Hepatocyte (in vitro differentiated cells): ENCODE data around the gene PPP1CA. TPM values are rescaled to one million over a fixed set of nuclear protein-coding genes. Genes with fewer than 3 reads are reported as not detected.

ENCODE experiments used
- DNase-seq: peaks from one replicate; pipeline ENCODE4 v3.0.0-alpha.2; 2016; ENCODE audit warnings: low spot score
- H2AFZ ChIP-seq: fragments of 200-600 bp; sonication (generic); 2 replicates; pipeline ENCODE4 v1.6.0; 2016; ENCODE audit warnings: antibody characterized with exemption, mild to moderate bottlenecking
- H3K27ac ChIP-seq: fragments of 200-600 bp; sonication (generic); 2 replicates; pipeline ENCODE4 v1.5.1; 2016; ENCODE audit warnings: mild to moderate bottlenecking
- H3K27me3 ChIP-seq: fragments of 200-600 bp; sonication (generic); 2 replicates; pipeline ENCODE4 v1.6.1; 2016
- H3K36me3 ChIP-seq: fragments of 200-600 bp; sonication (generic); replicated peaks from 2 replicates; pipeline ENCODE4 v1.5.1; 2016; ENCODE audit warnings: low read depth; ENCODE audit not compliant: insufficient read depth
- H3K4me1 ChIP-seq: fragments of 200-600 bp; sonication (generic); 2 replicates; pipeline ENCODE4 v1.5.1; 2016; ENCODE audit warnings: mild to moderate bottlenecking, moderate library complexity; ENCODE audit not compliant: insufficient read depth
- H3K4me2 ChIP-seq: fragments of 200-600 bp; sonication (generic); 2 replicates; pipeline ENCODE4 v1.6.0; 2016
- H3K4me3 ChIP-seq: fragments of 200-600 bp; sonication (generic); 2 replicates; pipeline ENCODE4 v1.5.1; 2016; ENCODE audit warnings: mild to moderate bottlenecking
- H3K79me2 ChIP-seq: fragments of 200-600 bp; sonication (generic); 2 replicates; pipeline ENCODE4 v1.6.0; 2017; ENCODE audit warnings: mild to moderate bottlenecking
- H3K9me2 ChIP-seq: fragments of 200-600 bp; sonication (generic); replicated peaks from 2 replicates; pipeline ENCODE4 v1.6.0; 2017; ENCODE audit warnings: mild to moderate bottlenecking; ENCODE audit not compliant: insufficient read depth
- H3K9me3 ChIP-seq: fragments of 200-600 bp; sonication (generic); 2 replicates; pipeline ENCODE4 v1.5.1; 2016; ENCODE audit warnings: low read depth, mild to moderate bottlenecking
- H4K20me1 ChIP-seq: fragments of 200-600 bp; sonication (generic); 2 replicates; pipeline ENCODE4 v1.6.0; 2016; ENCODE audit warnings: mild to moderate bottlenecking; ENCODE audit not compliant: insufficient read depth, poor library complexity, severe bottlenecking
- EZH2 ChIP-seq: fragments of 200-600 bp; sonication (generic); IDR thresholded peaks from 2 replicates; pipeline ENCODE4 v1.6.1; 2016; ENCODE audit warnings: antibody characterized with exemption, mild to moderate bottlenecking, borderline replicate concordance
- EZH2phosphoT487 ChIP-seq: fragments of 200-600 bp; sonication (generic); IDR thresholded peaks from one replicate; pipeline ENCODE4 v1.6.1; 2018; ENCODE audit warnings: antibody characterized with exemption, mild to moderate bottlenecking, low read depth, moderate library complexity; ENCODE audit not compliant: unreplicated experiment, severe bottlenecking
- WGBS: methylation state at CpG from one replicate; pipeline ENCODE4 v1.1.6; 2016; ENCODE audit warnings: low lambda C conversion rate; ENCODE audit errors: missing lambda C conversion rate; 5-methylcytosine and 5-hydroxymethylcytosine counted together
- polyA plus RNA-seq: library from polyadenylated mRNA; unstranded; fragments of >200 nt; fragmentation: Nextera tagmentation; extraction: Ambion mirVana; gene quantifications from 2 replicates; pipeline ENCODE4 v1.2.1, GENCODE V29; 2016
- total RNA-seq: library from RNA; depleted of rRNA; stranded (reverse); fragments of >200 nt; gene quantifications from 2 replicates; pipeline ENCODE4 v1.2.3, GENCODE V29; 2014
- TF ChIP-seq, protein P1 (sequence below): fragments of 200-600 bp; sonication (generic); IDR thresholded peaks from 2 replicates; pipeline ENCODE4 v1.5.1; 2016; ENCODE audit warnings: antibody characterized with exemption, mild to moderate bottlenecking; ENCODE audit not compliant: poor library complexity

The PPP1CA gene
- total and polyA plus RNA-seq, 2 experiments from 2014 or later, result 146 to 242 TPM

DNA sequence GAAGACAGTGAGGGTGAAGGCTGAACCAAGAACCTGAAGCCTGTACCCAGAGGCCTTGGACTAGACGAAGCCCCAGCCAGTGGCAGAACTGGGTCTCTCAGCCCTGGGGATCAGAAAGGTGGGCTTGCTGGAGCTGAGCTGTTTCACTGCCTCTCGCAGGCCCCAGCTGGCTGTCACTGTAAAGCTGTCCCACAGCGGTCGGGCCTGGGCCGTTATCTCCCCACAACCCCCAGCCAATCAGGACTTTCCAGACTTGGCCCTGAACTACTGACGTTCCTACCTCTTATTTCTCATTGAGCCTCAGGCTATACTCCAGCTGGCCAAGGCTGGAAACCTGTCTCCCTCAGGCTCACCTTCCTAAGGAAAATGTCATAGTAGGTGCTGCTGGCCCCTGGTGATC is 4.1 kb downstream of the PPP1CA start:
- no peaks in the 10 kb centered on the region for H3K36me3 ChIP-seq
- TF ChIP-seq EZH2, result no peak

DNA sequence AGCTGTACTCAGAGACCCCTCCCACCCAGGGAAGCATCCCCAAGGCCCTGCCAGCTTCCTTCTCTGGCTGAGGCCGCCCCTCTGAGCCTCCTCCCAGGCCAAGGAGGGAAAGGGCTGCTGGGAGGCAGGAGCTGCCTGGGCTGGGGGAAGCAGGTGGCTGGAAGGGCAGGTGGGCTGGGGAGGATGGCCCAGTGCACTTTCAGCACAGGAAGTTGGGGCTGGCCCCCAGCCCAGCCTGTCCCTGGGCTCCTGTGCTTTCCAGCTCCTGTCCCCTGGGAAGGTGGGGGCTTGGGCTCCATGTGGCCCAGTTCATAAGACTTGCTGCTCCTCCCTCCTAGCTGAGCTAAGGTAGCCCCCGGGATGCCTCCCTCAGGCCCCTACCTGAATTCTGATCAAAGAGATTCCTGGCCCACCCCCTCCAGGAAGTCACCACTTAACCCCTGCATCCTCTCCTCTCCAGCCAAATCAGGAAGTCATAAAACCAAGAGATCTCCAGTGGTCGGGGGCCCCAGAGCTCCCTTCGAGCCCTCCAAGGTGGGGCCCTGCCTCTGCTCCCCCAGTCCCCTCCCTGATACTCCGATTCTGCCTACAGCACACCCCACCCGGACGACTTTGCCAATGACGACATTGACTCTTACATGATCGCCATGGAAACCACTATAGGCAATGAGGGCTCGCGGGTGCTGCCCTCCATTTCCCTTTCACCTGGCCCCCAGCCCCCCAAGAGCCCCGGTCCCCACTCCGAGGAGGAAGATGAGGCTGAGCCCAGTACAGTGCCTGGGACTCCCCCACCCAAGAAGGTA is 4.9 kb downstream of the PPP1CA start:
- H2AFZ ChIP-seq, result no peak overlapping the region
- no peak overlapping the region for H3K27ac ChIP-seq
- peaks cover 9% of the 10 kb centered on the region for H3K4me1 ChIP-seq
- no peaks in the 10 kb centered on the region for H3K9me2 ChIP-seq
- no peak overlapping the region for H3K4me3 ChIP-seq
- TF ChIP-seq EZH2 (no peak), EZH2phosphoT487 (no peak)
- TF ChIP-seq, protein P1, sequence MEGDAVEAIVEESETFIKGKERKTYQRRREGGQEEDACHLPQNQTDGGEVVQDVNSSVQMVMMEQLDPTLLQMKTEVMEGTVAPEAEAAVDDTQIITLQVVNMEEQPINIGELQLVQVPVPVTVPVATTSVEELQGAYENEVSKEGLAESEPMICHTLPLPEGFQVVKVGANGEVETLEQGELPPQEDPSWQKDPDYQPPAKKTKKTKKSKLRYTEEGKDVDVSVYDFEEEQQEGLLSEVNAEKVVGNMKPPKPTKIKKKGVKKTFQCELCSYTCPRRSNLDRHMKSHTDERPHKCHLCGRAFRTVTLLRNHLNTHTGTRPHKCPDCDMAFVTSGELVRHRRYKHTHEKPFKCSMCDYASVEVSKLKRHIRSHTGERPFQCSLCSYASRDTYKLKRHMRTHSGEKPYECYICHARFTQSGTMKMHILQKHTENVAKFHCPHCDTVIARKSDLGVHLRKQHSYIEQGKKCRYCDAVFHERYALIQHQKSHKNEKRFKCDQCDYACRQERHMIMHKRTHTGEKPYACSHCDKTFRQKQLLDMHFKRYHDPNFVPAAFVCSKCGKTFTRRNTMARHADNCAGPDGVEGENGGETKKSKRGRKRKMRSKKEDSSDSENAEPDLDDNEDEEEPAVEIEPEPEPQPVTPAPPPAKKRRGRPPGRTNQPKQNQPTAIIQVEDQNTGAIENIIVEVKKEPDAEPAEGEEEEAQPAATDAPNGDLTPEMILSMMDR, result no peak
- no peaks in the 10 kb centered on the region for H3K36me3 ChIP-seq
- no peak for DNase-seq
- peaks cover 30% of the 10 kb centered on the region for H3K79me2 ChIP-seq
- H4K20me1 ChIP-seq, result peaks cover 11% of the 10 kb centered on the region
- no peaks in the 10 kb centered on the region for H3K9me3 ChIP-seq
- no peaks in the 10 kb centered on the region for H3K27me3 ChIP-seq
- no peak overlapping the region for H3K4me2 ChIP-seq
- 76% methylated on average over 13 of the region's 13 CpGs for WGBS

More for the DNA sequence above, 4.1 kb downstream of the PPP1CA start:
- Histone ChIP-seq H3K9me3 (no peaks in the 10 kb centered on the region), H3K4me3 (no peak overlapping the region), H3K9me2 (no peaks in the 10 kb centered on the region), H3K4me2 (no peak overlapping the region), H4K20me1 (peaks cover 11% of the 10 kb centered on the region), H3K27ac (no peak overlapping the region), H3K4me1 (peaks cover 15% of the 10 kb centered on the region), H2AFZ (no peak overlapping the region), H3K27me3 (no peaks in the 10 kb centered on the region), H3K79me2 (peaks cover 29% of the 10 kb centered on the region)
- no peak for DNase-seq
- 73% methylated on average over 6 of the region's 6 CpGs for WGBS

DNA sequence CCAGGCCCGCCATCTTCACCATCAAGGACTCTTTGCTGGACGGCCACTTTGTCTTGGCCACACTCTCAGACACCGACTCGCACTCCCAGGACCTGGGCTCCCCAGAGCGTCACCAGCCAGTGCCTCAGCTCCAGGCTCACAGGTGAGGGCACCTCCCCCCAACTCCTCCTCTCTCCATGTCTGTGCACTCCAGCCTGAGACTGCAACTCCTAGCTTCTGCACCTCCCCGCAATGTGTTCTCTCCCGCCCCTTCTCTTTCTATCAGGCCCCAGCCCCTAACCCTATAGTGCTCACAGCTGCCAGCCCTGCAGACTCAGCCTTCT is 5.4 kb downstream of the PPP1CA start:
- Histone ChIP-seq H4K20me1 (peaks cover 11% of the 10 kb centered on the region), H3K79me2 (peaks cover 28% of the 10 kb centered on the region), H3K4me2 (no peak overlapping the region), H3K27me3 (no peaks in the 10 kb centered on the region), H3K9me2 (no peaks in the 10 kb centered on the region), H3K36me3 (no peaks in the 10 kb centered on the region), H3K9me3 (no peaks in the 10 kb centered on the region), H3K27ac (no peak overlapping the region), H3K4me1 (peaks cover 9% of the 10 kb centered on the region), H2AFZ (no peak overlapping the region), H3K4me3 (no peak overlapping the region)
- no peak for DNase-seq
- 94% methylated on average over 7 of the region's 7 CpGs for WGBS
- TF ChIP-seq, protein P1, result no peak
- no peak for TF ChIP-seq EZH2
- no peak for TF ChIP-seq EZH2phosphoT487

DNA sequence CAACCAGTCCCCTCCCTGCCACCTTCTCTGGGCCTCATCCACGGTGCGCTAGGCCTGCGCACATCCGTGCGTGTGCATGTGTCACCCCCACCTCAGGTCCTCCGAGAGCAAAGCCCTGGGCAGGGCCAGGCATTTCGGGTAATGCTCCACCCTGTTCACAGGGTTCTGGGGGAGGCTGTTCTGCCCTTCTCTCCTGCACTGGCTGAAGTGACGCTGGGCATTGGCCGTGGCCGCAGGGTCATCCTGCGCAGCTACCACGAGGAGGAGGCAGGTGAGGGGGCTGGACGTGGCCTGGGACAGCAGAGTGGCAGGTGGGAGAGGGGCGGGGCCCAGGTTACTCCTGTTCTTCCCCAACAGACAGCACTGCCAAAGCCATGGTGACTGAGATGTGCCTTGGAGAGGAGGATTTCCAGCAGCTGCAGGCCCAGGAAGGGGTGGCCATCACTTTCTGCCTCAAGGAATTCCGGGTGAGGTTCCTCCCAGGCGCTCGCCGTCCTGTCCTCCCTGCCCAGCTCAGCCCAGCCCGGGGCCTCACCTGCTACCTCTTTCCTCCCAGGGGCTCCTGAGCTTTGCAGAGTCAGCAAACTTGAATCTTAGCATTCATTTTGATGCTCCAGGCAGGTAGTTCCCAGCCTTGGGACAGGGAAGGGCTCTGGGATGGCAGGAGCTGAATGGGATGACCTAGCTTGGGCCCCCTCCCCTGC is 6.0 kb downstream of the PPP1CA start:
- peaks cover 27% of the 10 kb centered on the region for H3K79me2 ChIP-seq
- peaks cover 9% of the 10 kb centered on the region for H4K20me1 ChIP-seq
- no peak overlapping the region for H3K4me2 ChIP-seq
- H3K4me3 ChIP-seq, result no peak overlapping the region
- H3K4me1 ChIP-seq, result peaks cover 11% of the 10 kb centered on the region
- H3K27me3 ChIP-seq, result no peaks in the 10 kb centered on the region
- no peak for TF ChIP-seq EZH2
- TF ChIP-seq EZH2phosphoT487, result no peak
- TF ChIP-seq, protein P1, result no peak
- no peak for DNase-seq
- no peaks in the 10 kb centered on the region for H3K9me3 ChIP-seq
- H3K36me3 ChIP-seq, result no peaks in the 10 kb centered on the region
- WGBS, result 96% methylated on average over 19 of the region's 19 CpGs
- no peak overlapping the region for H3K27ac ChIP-seq
- no peak overlapping the region for H2AFZ ChIP-seq
- H3K9me2 ChIP-seq, result no peaks in the 10 kb centered on the region
